Osteocyte (in vitro differentiated cells): ENCODE results near the gene PCSK9. TPM values are rescaled to one million over a fixed set of nuclear protein-coding genes. Genes with fewer than 3 reads are reported as not detected.

ENCODE experiments used
- DNase-seq: peaks from one replicate; pipeline ENCODE4 v3.0.0; 2021; ENCODE audit warnings: mixed read lengths; ENCODE audit not compliant: unreplicated experiment; ENCODE audit errors: extremely low spot score
- H3K27ac Mint-ChIP-seq: one replicate; pipeline ENCODE4 v1.8.0; 2021; ENCODE audit warnings: mild to moderate bottlenecking, mixed read lengths; ENCODE audit not compliant: unreplicated experiment
- H3K27me3 Mint-ChIP-seq: one replicate; pipeline ENCODE4 v1.8.0; 2021; ENCODE audit warnings: mixed read lengths; ENCODE audit not compliant: unreplicated experiment
- H3K36me3 Mint-ChIP-seq: one replicate; pipeline ENCODE4 v1.8.0; 2021; ENCODE audit warnings: mixed read lengths; ENCODE audit not compliant: unreplicated experiment
- H3K4me1 Mint-ChIP-seq: one replicate; pipeline ENCODE4 v1.8.0; 2021; ENCODE audit warnings: mixed read lengths; ENCODE audit not compliant: unreplicated experiment
- H3K4me3 Mint-ChIP-seq: one replicate; pipeline ENCODE4 v1.8.0; 2021; ENCODE audit warnings: mild to moderate bottlenecking, moderate library complexity, mixed read lengths; ENCODE audit not compliant: unreplicated experiment
- H3K9me3 Mint-ChIP-seq: one replicate; pipeline ENCODE4 v1.8.0; 2021; ENCODE audit warnings: mixed read lengths; ENCODE audit not compliant: unreplicated experiment
- CTCF ChIP-seq: fragments of 200-600 bp; sonication (generic); IDR thresholded peaks from 2 replicates; pipeline ENCODE4 v1.5.0; 2021; ENCODE audit warnings: antibody characterized with exemption, mild to moderate bottlenecking, moderate library complexity
- total RNA-seq: library from RNA; stranded (reverse); gene quantifications from 2 replicates; pipeline ENCODE4 v1.2.1, GENCODE V29; 2021

PCSK9 gene
- total RNA-seq, 1 donor from 2014 or later: 2.2 TPM

GRCh38 chr1:55055951-55056631 lies 16.7 kb downstream of the PCSK9 start:
- no peak overlapping the region for H3K27ac Mint-ChIP-seq
- TF ChIP-seq CTCF: no peak
- no peaks in the 10 kb centered on the region for H3K27me3 Mint-ChIP-seq
- H3K36me3 Mint-ChIP-seq: no peaks in the 10 kb centered on the region
- peak; percentile 82 for DNase-seq
- no peak overlapping the region for H3K4me3 Mint-ChIP-seq
- peaks cover 4% of the 10 kb centered on the region for H3K4me1 Mint-ChIP-seq
- H3K9me3 Mint-ChIP-seq: no peaks in the 10 kb centered on the region

GRCh38 chr1:55056632-55056992 lies 17.3 kb downstream of the PCSK9 start:
- no peak for TF ChIP-seq CTCF
- no peak for DNase-seq
- no peaks in the 10 kb centered on the region for H3K9me3 Mint-ChIP-seq
- H3K4me1 Mint-ChIP-seq: peaks cover 4% of the 10 kb centered on the region
- H3K4me3 Mint-ChIP-seq: no peak overlapping the region
- no peaks in the 10 kb centered on the region for H3K36me3 Mint-ChIP-seq
- H3K27me3 Mint-ChIP-seq: no peaks in the 10 kb centered on the region
- H3K27ac Mint-ChIP-seq: no peak overlapping the region

- Mint-ChIP-seq H3K36me3 (no peaks in the 10 kb centered on the region), H3K27ac (no peak overlapping the region), H3K4me3 (no peak overlapping the region), H3K4me1 (peaks cover 7% of the 10 kb centered on the region), H3K27me3 (no peaks in the 10 kb centered on the region), H3K9me3 (no peaks in the 10 kb centered on the region)
- DNase-seq: peak; percentile 83
- TF ChIP-seq CTCF: no peak
Measured at GRCh38 chr1:55057270-55057955, 18.1 kb downstream of the PCSK9 start.

GRCh38 chr1:55057956-55058298 lies 18.6 kb downstream of the PCSK9 start:
- peak; percentile 68 for DNase-seq
- Mint-ChIP-seq H3K4me1 (peaks cover 7% of the 10 kb centered on the region), H3K27me3 (no peaks in the 10 kb centered on the region), H3K4me3 (no peak overlapping the region), H3K9me3 (no peaks in the 10 kb centered on the region), H3K36me3 (no peaks in the 10 kb centered on the region), H3K27ac (no peak overlapping the region)
- TF ChIP-seq CTCF: no peak

- TF ChIP-seq CTCF: no peak
- no peaks in the 10 kb centered on the region for H3K27me3 Mint-ChIP-seq
Measured at GRCh38 chr1:55059302-55060132, 20.2 kb downstream of the PCSK9 start.

More at GRCh38 chr1:55059302-55060132, 20.2 kb downstream of the PCSK9 start:
- Mint-ChIP-seq H3K36me3 (no peaks in the 10 kb centered on the region), H3K4me1 (peaks cover 15% of the 10 kb centered on the region), H3K9me3 (no peaks in the 10 kb centered on the region), H3K4me3 (no peak overlapping the region), H3K27ac (no peak overlapping the region)
- peak; percentile 80 for DNase-seq
